ENCODE measurements around the gene YPEL5. TPM values are rescaled to one million over a fixed set of nuclear protein-coding genes. Genes with fewer than 3 reads are reported as not detected.

Gene YPEL5
- total RNA-seq, 5 donors from 2014 or later (not counting 1 experiment from before 2014, with no cell fraction given) = 73.0 to 962 (median 77.3) TPM

DNA sequence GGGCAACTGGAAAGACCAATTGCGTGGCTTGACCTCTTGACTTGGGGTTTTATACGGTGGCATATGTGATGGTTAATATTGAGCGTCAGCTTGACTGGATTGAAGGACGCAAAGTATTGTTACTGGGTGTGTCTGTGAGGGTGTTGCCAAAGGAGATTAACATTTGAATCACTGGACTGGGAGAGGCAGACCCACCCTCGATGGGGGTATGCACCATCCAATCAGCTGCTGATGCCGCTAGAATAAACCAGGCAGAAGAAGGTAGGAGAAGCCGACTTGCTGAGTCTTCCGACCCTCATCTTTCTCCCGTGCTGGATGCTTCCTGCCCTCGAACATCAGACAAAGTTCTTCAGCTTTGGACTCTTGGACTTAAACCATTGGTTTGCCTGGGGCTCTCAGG, 34.2 kb upstream of the YPEL5 start:
- Histone ChIP-seq H3K27ac (ENCODE audit: low read length) (no peak overlapping the region), H3K4me3 (ENCODE audit: control insufficient read depth in 1 of 2, extremely low read depth in 1 of 2, low read length in 1 of 2) (no peak overlapping the region), H3K9me3 (no peaks in the 10 kb centered on the region), H3K4me1 (ENCODE audit: control insufficient read depth in 1 of 2, extremely low read depth in 1 of 2, insufficient read depth in 2 of 2, low read length in 2 of 2) (no peaks in the 10 kb centered on the region), H3K36me3 (ENCODE audit: control insufficient read depth in 2 of 2, extremely low read depth in 1 of 2, insufficient read depth in 1 of 2, low read length in 1 of 2) (no peaks in the 10 kb centered on the region), H3K27me3 (replicated peaks in 1 of 2; ENCODE audit: control insufficient read depth in 2 of 2, extremely low read depth in 1 of 2, insufficient read depth in 2 of 2, low read length in 1 of 2) (peaks cover 0 to 11% of the 10 kb centered on the region in 2 experiments)
- ChIA-PET CTCF (interaction anchor here in 1 of 2 donors (0.6 to 0.7 kb wide), 2 partner anchors 8 to 102 kb away, joined by 3 to 7 read pairs; no protein-coding TSS in a partner anchor), POLR2A (no interaction called here)
- no peaks in the 10 kb centered on the region for H3K36me3 Mint-ChIP-seq
- no peak overlapping the region for H3K4me3 Mint-ChIP-seq
- ATAC-seq (replicated peaks in 1 of 4) (no peak), DNase-seq (no peak)
- 95% methylated on average over 10 of the region's 10 CpGs for WGBS (ENCODE audit: insufficient coverage)
- peaks cover 0 to 1% of the 10 kb centered on the region in 2 donors for H3K27me3 Mint-ChIP-seq
- H3K9me3 Mint-ChIP-seq = no peaks in the 10 kb centered on the region
- H3K4me1 Mint-ChIP-seq = peaks cover 4 to 6% (median 5%) of the 10 kb centered on the region in 3 donors
- H3K27ac Mint-ChIP-seq = no peak overlapping the region

- Histone ChIP-seq H3K4me3 (ENCODE audit: control insufficient read depth in 1 of 2, extremely low read depth in 1 of 2, low read length in 1 of 2) (no peak overlapping the region), H3K9me3 (no peaks in the 10 kb centered on the region), H3K4me1 (ENCODE audit: control insufficient read depth in 1 of 2, extremely low read depth in 1 of 2, insufficient read depth in 2 of 2, low read length in 2 of 2) (no peaks in the 10 kb centered on the region), H3K36me3 (ENCODE audit: control insufficient read depth in 2 of 2, extremely low read depth in 1 of 2, insufficient read depth in 1 of 2, low read length in 1 of 2) (no peaks in the 10 kb centered on the region), H3K27me3 (replicated peaks in 1 of 2; ENCODE audit: control insufficient read depth in 2 of 2, extremely low read depth in 1 of 2, insufficient read depth in 2 of 2, low read length in 1 of 2) (peaks cover 0 to 16% of the 10 kb centered on the region in 2 experiments), H3K27ac (ENCODE audit: low read length) (no peak overlapping the region)
- H3K36me3 Mint-ChIP-seq = no peaks in the 10 kb centered on the region
- CTCF ChIA-PET = interaction anchor here (0.5 to 1.5 kb wide), 8 partner anchors 20 to 991 kb away, joined by 3 to 5 read pairs (median 4); no protein-coding TSS in a partner anchor
- no peaks in the 10 kb centered on the region for H3K9me3 Mint-ChIP-seq
- no peak overlapping the region for H3K27ac Mint-ChIP-seq
- WGBS (ENCODE audit: insufficient coverage) = 78% methylated on average over 3 of the region's 5 CpGs
- POLR2A ChIA-PET = interaction anchor here in 1 of 2 donors (0.6 kb wide), 1 partner anchor 187 kb away, joined by 3 read pairs; no protein-coding TSS in a partner anchor
- peaks cover 4 to 6% (median 5%) of the 10 kb centered on the region in 3 donors for H3K4me1 Mint-ChIP-seq
- ATAC-seq (replicated peaks in 1 of 4) (no peak), DNase-seq (no peak)
- peaks cover 1 to 3% of the 10 kb centered on the region in 2 donors for H3K27me3 Mint-ChIP-seq
- no peak overlapping the region for H3K4me3 Mint-ChIP-seq
Observed at GRCh38 chr2:30113617-30114293, 33.1 kb upstream of the YPEL5 start.

- Mint-ChIP-seq H3K4me3 (no peak overlapping the region), H3K27ac (no peak overlapping the region), H3K9me3 (no peaks in the 10 kb centered on the region), H3K4me1 (peaks cover 4 to 6% (median 5%) of the 10 kb centered on the region in 3 donors), H3K36me3 (no peaks in the 10 kb centered on the region), H3K27me3 (peaks cover 8 to 9% of the 10 kb centered on the region in 2 donors)
- DNase-seq (peak in 30 of 35 experiments; percentile 12 to 74 (median 36)), ATAC-seq (replicated peaks in 1 of 4) (peak in 2 of 4 experiments; percentile 45 to 48)
- 66% methylated on average over 16 of the region's 19 CpGs for WGBS (ENCODE audit: insufficient coverage)
- POLR2A ChIA-PET = interaction anchor here (0.6 to 1.1 kb wide), 2 partner anchors 31 to 37 kb away, joined by 3 to 5 read pairs; partner anchors contain the start of gene YPEL5 (in 1 of the 2)
- H3K4me1 ChIP-seq (ENCODE audit: control insufficient read depth in 1 of 2, extremely low read depth in 1 of 2, insufficient read depth in 2 of 2, low read length in 2 of 2) = no peaks in the 10 kb centered on the region
- H3K27me3 ChIP-seq (replicated peaks in 1 of 2; ENCODE audit: control insufficient read depth in 2 of 2, extremely low read depth in 1 of 2, insufficient read depth in 2 of 2, low read length in 1 of 2) = peaks cover 0 to 16% of the 10 kb centered on the region in 2 experiments
- CTCF ChIA-PET = interaction anchor here (0.6 to 1.8 kb wide), 5 partner anchors 25 to 1705 kb away, joined by 3 to 6 read pairs (median 4); no protein-coding TSS in a partner anchor
- H3K4me3 ChIP-seq (ENCODE audit: control insufficient read depth in 1 of 2, extremely low read depth in 1 of 2, low read length in 1 of 2) = no peak overlapping the region
- no peaks in the 10 kb centered on the region for H3K36me3 ChIP-seq (ENCODE audit: control insufficient read depth in 2 of 2, extremely low read depth in 1 of 2, insufficient read depth in 1 of 2, low read length in 1 of 2)
- no peak overlapping the region for H3K27ac ChIP-seq (ENCODE audit: low read length)
- H3K9me3 ChIP-seq = no peaks in the 10 kb centered on the region
Observed at GRCh38 chr2:30115141-30115980, 31.4 kb upstream of the YPEL5 start.

- no peak overlapping the region for H3K4me3 Mint-ChIP-seq
- 80% methylated on average over 1 of the region's 5 CpGs for WGBS (ENCODE audit: insufficient coverage)
- no peaks in the 10 kb centered on the region for H3K36me3 Mint-ChIP-seq
- no peak overlapping the region for H3K27ac ChIP-seq (ENCODE audit: low read length)
- H3K36me3 ChIP-seq (ENCODE audit: control insufficient read depth in 2 of 2, extremely low read depth in 1 of 2, insufficient read depth in 1 of 2, low read length in 1 of 2) = no peaks in the 10 kb centered on the region
- ATAC-seq (replicated peaks in 1 of 4) (no peak), DNase-seq (no peak)
- H3K27me3 Mint-ChIP-seq = peaks cover 8 to 9% of the 10 kb centered on the region in 2 donors
- ChIA-PET POLR2A (interaction anchor here in 1 of 2 donors (1.1 kb wide), 1 partner anchor 31 kb away, joined by 5 read pairs; the partner anchor contains the start of gene YPEL5), CTCF (interaction anchor here in 1 of 2 donors (1.2 to 1.8 kb wide), 2 partner anchors 25 to 192 kb away, joined by 3 to 6 read pairs; no protein-coding TSS in a partner anchor)
- H3K9me3 Mint-ChIP-seq = no peaks in the 10 kb centered on the region
- H3K9me3 ChIP-seq = no peaks in the 10 kb centered on the region
- H3K27me3 ChIP-seq (replicated peaks in 1 of 2; ENCODE audit: control insufficient read depth in 2 of 2, extremely low read depth in 1 of 2, insufficient read depth in 2 of 2, low read length in 1 of 2) = peaks cover 0 to 19% of the 10 kb centered on the region in 2 experiments
- H3K4me1 ChIP-seq (ENCODE audit: control insufficient read depth in 1 of 2, extremely low read depth in 1 of 2, insufficient read depth in 2 of 2, low read length in 2 of 2) = no peaks in the 10 kb centered on the region
- H3K4me1 Mint-ChIP-seq = peaks cover 4 to 6% (median 5%) of the 10 kb centered on the region in 3 donors
- no peak overlapping the region for H3K27ac Mint-ChIP-seq
- no peak overlapping the region for H3K4me3 ChIP-seq (ENCODE audit: control insufficient read depth in 1 of 2, extremely low read depth in 1 of 2, low read length in 1 of 2)
Observed at GRCh38 chr2:30115981-30116285, 30.9 kb upstream of the YPEL5 start.

- CTCF ChIA-PET = no interaction called here
- POLR2A ChIA-PET = no interaction called here
- no CpG with 5 or more reads among the region's 3 CpGs for WGBS (ENCODE audit: insufficient coverage)
Observed at GRCh38 chr2:30122362-30122761, 24.4 kb upstream of the YPEL5 start.

More at GRCh38 chr2:30122362-30122761, 24.4 kb upstream of the YPEL5 start:
- Histone ChIP-seq H3K9me3 (no peaks in the 10 kb centered on the region), H3K36me3 (ENCODE audit: control insufficient read depth in 2 of 2, extremely low read depth in 1 of 2, insufficient read depth in 1 of 2, low read length in 1 of 2) (no peaks in the 10 kb centered on the region), H3K27me3 (replicated peaks in 1 of 2; ENCODE audit: control insufficient read depth in 2 of 2, extremely low read depth in 1 of 2, insufficient read depth in 2 of 2, low read length in 1 of 2) (peaks cover 0 to 26% of the 10 kb centered on the region in 2 experiments), H3K4me1 (ENCODE audit: control insufficient read depth in 1 of 2, extremely low read depth in 1 of 2, insufficient read depth in 2 of 2, low read length in 2 of 2) (no peaks in the 10 kb centered on the region), H3K4me3 (ENCODE audit: control insufficient read depth in 1 of 2, extremely low read depth in 1 of 2, low read length in 1 of 2) (no peak overlapping the region), H3K27ac (ENCODE audit: low read length) (no peak overlapping the region)
- Mint-ChIP-seq H3K36me3 (no peaks in the 10 kb centered on the region), H3K9me3 (peaks cover 0 to 7% (median 1%) of the 10 kb centered on the region in 3 donors), H3K27ac (no peak overlapping the region), H3K27me3 (peaks cover 8 to 16% of the 10 kb centered on the region in 2 donors), H3K4me3 (no peak overlapping the region), H3K4me1 (no peaks in the 10 kb centered on the region)
- DNase-seq (no peak), ATAC-seq (replicated peaks in 1 of 4) (no peak)
